Measurements from ENCODE around the gene THSD7A.
"Not testable (repeated sequence)": the region's sequence is repeated elsewhere in the genome, so short reads cannot be mapped to it uniquely, and the experiment has no call there.

Gene THSD7A

GRCh38 chr7:11458736-11459483, 373.1 kb downstream of the THSD7A start:
- DNase-seq (ENCODE audit: low spot score) = no peak

- no peak for DNase-seq (ENCODE audit: low spot score)
Measured at GRCh38 chr7:11457419-11457818, 374.6 kb downstream of the THSD7A start.

GRCh38 chr7:11456574-11456973, 375.4 kb downstream of the THSD7A start:
- DNase-seq (ENCODE audit: low spot score) = no peak

- DNase-seq (ENCODE audit: low spot score) = no peak
Measured at GRCh38 chr7:11452476-11452875, 379.5 kb downstream of the THSD7A start.

- DNase-seq (ENCODE audit: low spot score) = no peak
Measured at GRCh38 chr7:11450281-11450680, 381.7 kb downstream of the THSD7A start.

- no peak for DNase-seq (ENCODE audit: low spot score)
Measured at GRCh38 chr7:11449316-11449715, 382.7 kb downstream of the THSD7A start.

- DNase-seq (ENCODE audit: low spot score) = no peak
Measured at GRCh38 chr7:11448323-11448722, 383.7 kb downstream of the THSD7A start.

- no peak for DNase-seq (ENCODE audit: low spot score)
Measured at GRCh38 chr7:11447106-11447505, 384.9 kb downstream of the THSD7A start.

- not testable (repeated sequence) for DNase-seq (ENCODE audit: low spot score)
Measured at GRCh38 chr7:11443934-11444333, 388.1 kb downstream of the THSD7A start.

- no peak for DNase-seq (ENCODE audit: low spot score)
Measured at GRCh38 chr7:11437994-11438393, 394.0 kb downstream of the THSD7A start.

- DNase-seq (ENCODE audit: low spot score) = no peak
Measured at GRCh38 chr7:11436773-11437524, 395.0 kb downstream of the THSD7A start.

- no peak for DNase-seq (ENCODE audit: low spot score)
Measured at GRCh38 chr7:11436316-11436715, 395.7 kb downstream of the THSD7A start.

GRCh38 chr7:11434366-11434765, 397.6 kb downstream of the THSD7A start:
- DNase-seq (ENCODE audit: low spot score) = no peak

GRCh38 chr7:11430841-11431240, 401.2 kb downstream of the THSD7A start:
- DNase-seq (ENCODE audit: low spot score) = no peak

GRCh38 chr7:11430112-11430511, 401.9 kb downstream of the THSD7A start:
- DNase-seq (ENCODE audit: low spot score) = no peak

- no peak for DNase-seq (ENCODE audit: low spot score)
Measured at GRCh38 chr7:11428877-11429581, 403.0 kb downstream of the THSD7A start.

- peak; percentile 68 for DNase-seq (ENCODE audit: low spot score)
Measured at GRCh38 chr7:11427686-11428273, 404.2 kb downstream of the THSD7A start.

- DNase-seq (ENCODE audit: low spot score) = no peak
Measured at GRCh38 chr7:11424006-11424405, 408.0 kb downstream of the THSD7A start.

GRCh38 chr7:11420049-11420448, 411.9 kb downstream of the THSD7A start:
- no peak for DNase-seq (ENCODE audit: low spot score)

- DNase-seq (ENCODE audit: low spot score) = no peak
Measured at GRCh38 chr7:11416641-11417458, 415.1 kb downstream of the THSD7A start.

- no peak for DNase-seq (ENCODE audit: low spot score)
Measured at GRCh38 chr7:11415101-11415500, 416.9 kb downstream of the THSD7A start.

- DNase-seq (ENCODE audit: low spot score) = no peak
Measured at GRCh38 chr7:11413901-11414300, 418.1 kb downstream of the THSD7A start.
